GM20000 (cell line): ENCODE results near the gene TFEB.

ENCODE experiments used
- DNase-seq: peaks from one replicate; pipeline ENCODE4 v3.0.0; 2012; ENCODE audit warnings: low spot score
- CTCF ChIP-seq: IDR thresholded peaks from 2 replicates; pipeline ENCODE4 v1.5.1; 2012; ENCODE audit warnings: mild to moderate bottlenecking, control low read depth; ENCODE audit errors: extremely low read depth, missing control alignments

Gene TFEB

GRCh38 chr6:41650120-41650519, 85.3 kb downstream of the TFEB start:
- DNase-seq, result no peak

GRCh38 chr6:41649596-41649995, 85.8 kb downstream of the TFEB start:
- TF ChIP-seq CTCF, result no peak
- no peak for DNase-seq

More at GRCh38 chr6:41650120-41650519, 85.3 kb downstream of the TFEB start:
- TF ChIP-seq CTCF, result no peak

GRCh38 chr6:41648921-41649320, 86.5 kb downstream of the TFEB start:
- TF ChIP-seq CTCF, result no peak

GRCh38 chr6:41648070-41648585, 87.3 kb downstream of the TFEB start:
- TF ChIP-seq CTCF, result no peak
- DNase-seq, result no peak

More at GRCh38 chr6:41648921-41649320, 86.5 kb downstream of the TFEB start:
- no peak for DNase-seq

GRCh38 chr6:41647061-41647511, 88.3 kb downstream of the TFEB start:
- no peak for DNase-seq
- no peak for TF ChIP-seq CTCF

- no peak for TF ChIP-seq CTCF
- DNase-seq, result no peak
Measured at GRCh38 chr6:41646026-41646795, 89.2 kb downstream of the TFEB start.

GRCh38 chr6:41645007-41645618, 90.3 kb downstream of the TFEB start:
- no peak for TF ChIP-seq CTCF
- no peak for DNase-seq
